HEK293T (cell line): Measurements from ENCODE around the gene THOC3.
"Not testable (repeated sequence)": the region's sequence is repeated elsewhere in the genome, so short reads cannot be mapped to it uniquely, and the experiment has no call there.

Experiments
- CTBP1 ChIP-seq: fragments of 450-650 bp; IDR thresholded peaks from 2 replicates; pipeline ENCODE4 v1.6.1; 2016; ENCODE audit warnings: borderline replicate concordance
- ELF4 ChIP-seq: fragments of 450-650 bp; IDR thresholded peaks from 2 replicates; pipeline ENCODE4 v1.6.1; 2017; ENCODE audit warnings: antibody characterized with exemption
- FOXM1 ChIP-seq: fragments of 450-650 bp; IDR thresholded peaks from 2 replicates; pipeline ENCODE4 v1.6.1; 2017; ENCODE audit warnings: mild to moderate bottlenecking, borderline replicate concordance
- HDGF ChIP-seq: fragments of 450-650 bp; IDR thresholded peaks from 2 replicates; pipeline ENCODE4 v1.6.1; 2017; ENCODE audit warnings: antibody characterized with exemption, borderline replicate concordance
- LEF1 ChIP-seq: fragments of 450-650 bp; IDR thresholded peaks from 2 replicates; pipeline ENCODE4 v1.6.1; 2017; ENCODE audit warnings: mild to moderate bottlenecking, borderline replicate concordance
- NFRKB ChIP-seq: fragments of 450-650 bp; IDR thresholded peaks from 2 replicates; pipeline ENCODE4 v1.6.1; 2016; ENCODE audit warnings: mild to moderate bottlenecking, moderate library complexity
- SP1 ChIP-seq: fragments of 450-650 bp; IDR thresholded peaks from 2 replicates; pipeline ENCODE4 v1.6.1; 2017
- SUZ12 ChIP-seq: fragments of 450-650 bp; IDR thresholded peaks from 2 replicates; pipeline ENCODE4 v1.6.1; 2016; ENCODE audit warnings: mild to moderate bottlenecking
- TARDBP ChIP-seq: fragments of 450-650 bp; IDR thresholded peaks from 2 replicates; pipeline ENCODE4 v1.6.1; 2016
- TF ChIP-seq, protein P1 (sequence below): fragments of 450-650 bp; IDR thresholded peaks from 2 replicates; pipeline ENCODE4 v1.6.1; 2016

- not testable (repeated sequence) for TF ChIP-seq SP1, SUZ12, ELF4, CTBP1, TARDBP, NFRKB, HDGF, LEF1, FOXM1
- TF ChIP-seq, protein P1, sequence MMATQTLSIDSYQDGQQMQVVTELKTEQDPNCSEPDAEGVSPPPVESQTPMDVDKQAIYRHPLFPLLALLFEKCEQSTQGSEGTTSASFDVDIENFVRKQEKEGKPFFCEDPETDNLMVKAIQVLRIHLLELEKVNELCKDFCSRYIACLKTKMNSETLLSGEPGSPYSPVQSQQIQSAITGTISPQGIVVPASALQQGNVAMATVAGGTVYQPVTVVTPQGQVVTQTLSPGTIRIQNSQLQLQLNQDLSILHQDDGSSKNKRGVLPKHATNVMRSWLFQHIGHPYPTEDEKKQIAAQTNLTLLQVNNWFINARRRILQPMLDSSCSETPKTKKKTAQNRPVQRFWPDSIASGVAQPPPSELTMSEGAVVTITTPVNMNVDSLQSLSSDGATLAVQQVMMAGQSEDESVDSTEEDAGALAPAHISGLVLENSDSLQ = not testable (repeated sequence)
Measured at GRCh38 chr5:175948329-175949108, 19.6 kb downstream of the THOC3 start.
